ENCODE measurements around the gene PDIA2.

PDIA2 gene

DNA sequence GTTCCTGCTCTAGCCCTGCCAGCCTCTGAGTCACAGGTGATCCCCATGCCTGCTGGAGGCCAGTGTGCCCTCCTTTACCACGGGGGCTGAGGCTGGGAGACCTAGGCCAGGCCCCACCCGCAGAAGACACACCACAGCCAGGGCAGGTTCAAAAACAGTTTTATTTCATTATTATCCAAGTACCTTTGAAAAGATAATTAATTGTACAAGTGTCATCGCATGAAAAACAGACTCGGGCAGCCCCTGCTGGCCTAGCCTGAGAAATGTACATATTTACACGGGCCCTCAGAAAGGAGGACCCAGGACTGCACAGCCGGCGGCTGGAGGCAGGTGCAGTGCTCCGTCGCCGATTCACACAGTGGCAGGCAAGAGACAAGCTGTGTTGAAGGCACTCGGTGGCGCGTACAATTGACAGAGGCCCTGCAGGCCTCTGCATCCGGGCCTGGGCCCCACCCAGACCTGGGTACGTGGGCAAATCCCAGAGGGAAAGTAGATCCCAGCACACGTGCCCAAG is 4.4 kb downstream of the PDIA2 start:
- H3K4me3 ChIP-seq (ENCODE audit: insufficient read depth, low read depth, low read length, poor library complexity, severe bottlenecking) = no peak overlapping the region
- no peaks in the 10 kb centered on the region for H3K4me1 ChIP-seq (ENCODE audit: control insufficient read depth, insufficient read depth, low read length, poor library complexity, severe bottlenecking)
- no peaks in the 10 kb centered on the region for H3K27me3 ChIP-seq (replicated peaks; ENCODE audit: control insufficient read depth, insufficient read depth, low read length, poor library complexity, severe bottlenecking)
- no peak overlapping the region for H3K27ac ChIP-seq (ENCODE audit: insufficient read depth, low read length, poor library complexity, severe bottlenecking)
- peaks cover 57% of the 10 kb centered on the region for H3K36me3 ChIP-seq (ENCODE audit: control insufficient read depth, insufficient read depth, low read length)
- no peaks in the 10 kb centered on the region for H3K9me3 ChIP-seq (ENCODE audit: control insufficient read depth, low read length)
- no peak for DNase-seq

DNA sequence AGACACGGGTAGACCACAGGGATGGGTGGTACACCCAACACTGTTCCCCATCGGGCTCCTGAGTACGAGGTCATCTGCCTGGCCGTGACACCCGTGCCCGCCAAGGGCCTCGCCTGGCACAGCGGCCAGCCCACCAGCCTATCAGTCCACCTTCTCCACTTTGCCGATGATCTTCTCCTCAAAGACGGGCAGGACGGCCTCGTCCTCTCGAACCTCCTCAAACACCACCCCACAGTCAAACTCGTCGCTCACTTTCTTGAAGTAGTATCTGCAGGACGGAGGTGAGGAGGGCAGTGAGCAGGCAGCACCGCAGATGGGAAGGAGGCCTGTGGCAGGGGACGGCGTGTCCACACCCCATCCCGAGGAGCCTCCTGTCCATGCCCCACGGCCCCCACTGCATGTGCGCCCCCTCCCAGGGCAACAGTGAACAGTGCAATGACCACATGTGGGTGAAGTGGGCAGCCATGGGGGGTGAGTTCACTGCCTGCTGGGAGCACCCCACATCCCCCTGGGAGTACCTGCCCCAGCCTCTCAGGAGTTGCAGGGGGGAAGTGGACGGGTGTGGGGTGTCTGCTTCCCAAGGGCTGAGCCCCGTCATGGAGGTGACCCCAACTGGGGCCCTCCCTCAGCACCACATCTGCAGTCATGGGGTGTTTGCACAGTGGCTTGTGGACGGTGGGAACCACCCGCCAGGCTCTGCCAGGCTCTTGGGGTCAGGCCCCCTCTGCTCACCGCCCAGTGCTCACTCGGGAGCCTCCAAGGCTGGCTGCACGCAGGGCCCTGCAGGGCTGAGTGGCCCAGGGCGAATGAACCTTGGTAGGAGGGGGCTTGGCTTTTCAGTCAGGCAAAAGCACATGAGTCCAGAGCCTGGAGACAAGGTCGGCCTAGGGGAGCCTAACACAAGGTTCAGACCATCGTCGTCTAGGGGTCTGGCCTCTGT is 5.3 kb downstream of the PDIA2 start:
- no peak overlapping the region for H3K27ac ChIP-seq (ENCODE audit: insufficient read depth, low read length, poor library complexity, severe bottlenecking)
- no peak for DNase-seq
- no peak overlapping the region for H3K4me3 ChIP-seq (ENCODE audit: insufficient read depth, low read depth, low read length, poor library complexity, severe bottlenecking)
- no peaks in the 10 kb centered on the region for H3K9me3 ChIP-seq (ENCODE audit: control insufficient read depth, low read length)
- H3K36me3 ChIP-seq (ENCODE audit: control insufficient read depth, insufficient read depth, low read length) = peaks cover 66% of the 10 kb centered on the region
- no peaks in the 10 kb centered on the region for H3K27me3 ChIP-seq (replicated peaks; ENCODE audit: control insufficient read depth, insufficient read depth, low read length, poor library complexity, severe bottlenecking)
- no peaks in the 10 kb centered on the region for H3K4me1 ChIP-seq (ENCODE audit: control insufficient read depth, insufficient read depth, low read length, poor library complexity, severe bottlenecking)

DNA sequence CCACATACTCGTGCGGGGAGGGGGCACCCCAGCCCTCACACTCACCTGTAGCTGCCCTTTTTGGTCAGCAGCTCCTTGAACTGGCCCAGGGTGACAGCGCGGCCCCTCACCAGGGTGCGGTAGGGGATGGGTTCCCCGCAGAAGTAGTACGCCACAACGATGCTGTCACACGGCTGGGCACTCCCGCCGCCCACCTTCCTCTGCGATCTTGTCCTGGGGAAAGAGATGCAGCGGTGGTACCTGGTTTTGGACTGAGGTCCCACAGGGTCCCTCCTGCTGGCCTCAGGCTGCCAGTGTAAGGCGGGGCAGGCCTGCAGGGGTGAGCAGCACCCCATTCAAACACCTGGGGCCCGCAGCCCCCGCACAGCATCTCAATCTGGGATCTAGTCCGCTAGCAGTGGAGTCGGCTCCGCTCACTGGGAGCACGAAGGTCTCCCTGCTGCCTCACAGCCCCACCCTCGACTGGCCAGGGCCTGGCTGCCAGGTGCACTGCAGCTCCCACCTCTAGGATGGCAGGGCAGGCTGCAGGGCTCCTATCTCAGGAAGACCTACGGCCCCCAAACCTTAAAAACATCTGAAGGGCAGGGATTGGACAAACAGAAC is 6.5 kb downstream of the PDIA2 start:
- no peak overlapping the region for H3K4me3 ChIP-seq (ENCODE audit: insufficient read depth, low read depth, low read length, poor library complexity, severe bottlenecking)
- DNase-seq = no peak

DNA sequence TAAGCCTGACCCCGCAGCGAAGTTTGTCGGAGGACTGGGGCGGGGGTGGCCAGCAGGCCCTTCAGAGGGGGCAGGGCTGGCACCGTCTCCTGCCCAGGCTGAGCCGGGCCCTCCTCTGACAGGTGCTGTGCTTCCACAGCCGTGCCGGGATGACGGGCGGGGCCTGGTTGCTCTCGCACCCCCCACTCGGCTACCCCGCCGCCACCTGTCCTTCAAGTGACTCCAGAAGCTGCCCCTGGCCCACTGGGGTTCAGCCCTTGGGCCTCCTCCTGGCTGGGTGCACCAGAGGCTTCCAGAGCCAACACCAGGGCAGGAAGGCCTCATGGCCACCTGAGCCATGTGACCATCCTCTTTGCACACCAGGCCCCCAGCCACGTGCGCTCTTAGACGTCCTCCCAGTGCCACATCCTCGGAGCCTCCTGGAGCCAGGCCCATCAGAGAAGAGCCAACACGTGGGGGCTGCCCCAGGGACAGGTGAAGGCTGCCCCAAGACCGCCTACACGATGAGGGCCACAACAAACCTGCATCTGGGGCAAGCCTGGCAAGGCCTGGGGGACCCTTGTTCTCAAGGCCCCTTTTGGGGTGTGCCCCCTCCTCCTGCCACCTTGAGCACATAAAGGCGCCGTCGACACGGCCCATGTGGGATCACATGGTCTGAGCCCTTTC is 7.2 kb downstream of the PDIA2 start:
- peaks cover 74% of the 10 kb centered on the region for H3K36me3 ChIP-seq (ENCODE audit: control insufficient read depth, insufficient read depth, low read length)
- H3K27ac ChIP-seq (ENCODE audit: insufficient read depth, low read length, poor library complexity, severe bottlenecking) = no peak overlapping the region
- no peaks in the 10 kb centered on the region for H3K9me3 ChIP-seq (ENCODE audit: control insufficient read depth, low read length)
- H3K4me3 ChIP-seq (ENCODE audit: insufficient read depth, low read depth, low read length, poor library complexity, severe bottlenecking) = no peak overlapping the region
- no peaks in the 10 kb centered on the region for H3K27me3 ChIP-seq (replicated peaks; ENCODE audit: control insufficient read depth, insufficient read depth, low read length, poor library complexity, severe bottlenecking)
- no peak for DNase-seq
- H3K4me1 ChIP-seq (ENCODE audit: control insufficient read depth, insufficient read depth, low read length, poor library complexity, severe bottlenecking) = no peaks in the 10 kb centered on the region

More for the DNA sequence above, 6.5 kb downstream of the PDIA2 start:
- Histone ChIP-seq H3K36me3 (ENCODE audit: control insufficient read depth, insufficient read depth, low read length) (peaks cover 74% of the 10 kb centered on the region), H3K27me3 (replicated peaks; ENCODE audit: control insufficient read depth, insufficient read depth, low read length, poor library complexity, severe bottlenecking) (no peaks in the 10 kb centered on the region), H3K27ac (ENCODE audit: insufficient read depth, low read length, poor library complexity, severe bottlenecking) (no peak overlapping the region), H3K9me3 (ENCODE audit: control insufficient read depth, low read length) (no peaks in the 10 kb centered on the region), H3K4me1 (ENCODE audit: control insufficient read depth, insufficient read depth, low read length, poor library complexity, severe bottlenecking) (no peaks in the 10 kb centered on the region)

DNA sequence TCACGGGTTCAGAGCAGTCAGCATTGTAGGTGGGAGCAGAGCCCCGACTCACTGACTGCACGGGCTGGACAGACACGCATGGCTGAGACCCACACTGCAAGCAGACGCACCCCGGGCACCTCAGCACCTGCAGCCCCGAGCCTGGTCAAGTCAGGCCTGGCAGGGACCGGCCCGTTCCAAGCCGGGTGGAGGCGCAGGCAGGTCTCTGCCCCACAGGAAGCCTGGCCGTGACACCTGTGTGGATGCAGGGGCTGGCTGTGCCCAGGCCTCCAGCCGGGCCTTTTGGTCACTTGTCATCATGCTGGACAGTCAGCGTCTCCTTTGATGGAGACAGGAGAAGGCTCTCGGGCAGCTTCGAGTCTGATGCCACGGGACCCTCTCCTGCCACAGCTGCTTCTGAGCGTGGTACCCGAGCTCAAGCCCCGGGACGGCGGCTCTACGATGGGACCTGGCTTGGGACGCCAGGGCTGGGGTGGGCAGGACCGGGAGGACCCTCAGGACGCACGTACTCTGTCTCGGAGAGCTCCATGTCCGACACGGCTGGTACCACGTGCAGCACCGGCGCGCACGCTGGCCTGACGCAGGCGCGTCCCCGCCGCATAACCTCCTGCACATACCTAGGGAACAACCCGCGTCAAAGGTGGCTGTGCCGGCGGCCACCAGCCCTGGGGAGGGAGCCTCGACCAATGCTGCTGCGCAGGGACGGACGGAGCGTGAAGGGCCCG is 7.9 kb downstream of the PDIA2 start:
- Histone ChIP-seq H3K27ac (ENCODE audit: insufficient read depth, low read length, poor library complexity, severe bottlenecking) (no peak overlapping the region), H3K36me3 (ENCODE audit: control insufficient read depth, insufficient read depth, low read length) (peaks cover 74% of the 10 kb centered on the region), H3K27me3 (replicated peaks; ENCODE audit: control insufficient read depth, insufficient read depth, low read length, poor library complexity, severe bottlenecking) (no peaks in the 10 kb centered on the region), H3K9me3 (ENCODE audit: control insufficient read depth, low read length) (no peaks in the 10 kb centered on the region), H3K4me3 (ENCODE audit: insufficient read depth, low read depth, low read length, poor library complexity, severe bottlenecking) (no peak overlapping the region), H3K4me1 (ENCODE audit: control insufficient read depth, insufficient read depth, low read length, poor library complexity, severe bottlenecking) (no peaks in the 10 kb centered on the region)
- no peak for DNase-seq

DNA sequence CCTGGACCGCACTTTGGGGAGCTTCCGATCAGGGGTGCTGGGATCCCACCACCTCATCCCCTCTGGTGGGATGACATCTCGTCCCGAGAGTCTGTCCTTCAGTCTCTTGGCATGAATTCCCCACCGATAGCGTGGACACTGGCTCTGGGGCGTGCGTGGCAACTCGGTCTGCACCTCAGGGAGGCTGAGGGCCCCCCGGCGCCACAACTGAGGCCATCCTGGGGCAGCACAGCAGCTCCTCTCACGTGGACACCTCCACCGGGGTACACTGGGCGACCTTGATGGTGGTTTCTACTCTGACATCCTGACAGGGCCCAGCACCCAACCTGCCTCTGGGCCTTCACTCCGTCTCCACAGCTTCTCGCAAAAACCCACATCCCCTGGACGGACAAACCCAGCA is 8.6 kb downstream of the PDIA2 start:
- Histone ChIP-seq H3K36me3 (ENCODE audit: control insufficient read depth, insufficient read depth, low read length) (peaks cover 77% of the 10 kb centered on the region), H3K9me3 (ENCODE audit: control insufficient read depth, low read length) (no peaks in the 10 kb centered on the region), H3K27me3 (replicated peaks; ENCODE audit: control insufficient read depth, insufficient read depth, low read length, poor library complexity, severe bottlenecking) (no peaks in the 10 kb centered on the region), H3K4me1 (ENCODE audit: control insufficient read depth, insufficient read depth, low read length, poor library complexity, severe bottlenecking) (no peaks in the 10 kb centered on the region), H3K27ac (ENCODE audit: insufficient read depth, low read length, poor library complexity, severe bottlenecking) (no peak overlapping the region), H3K4me3 (ENCODE audit: insufficient read depth, low read depth, low read length, poor library complexity, severe bottlenecking) (no peak overlapping the region)
- no peak for DNase-seq

DNA sequence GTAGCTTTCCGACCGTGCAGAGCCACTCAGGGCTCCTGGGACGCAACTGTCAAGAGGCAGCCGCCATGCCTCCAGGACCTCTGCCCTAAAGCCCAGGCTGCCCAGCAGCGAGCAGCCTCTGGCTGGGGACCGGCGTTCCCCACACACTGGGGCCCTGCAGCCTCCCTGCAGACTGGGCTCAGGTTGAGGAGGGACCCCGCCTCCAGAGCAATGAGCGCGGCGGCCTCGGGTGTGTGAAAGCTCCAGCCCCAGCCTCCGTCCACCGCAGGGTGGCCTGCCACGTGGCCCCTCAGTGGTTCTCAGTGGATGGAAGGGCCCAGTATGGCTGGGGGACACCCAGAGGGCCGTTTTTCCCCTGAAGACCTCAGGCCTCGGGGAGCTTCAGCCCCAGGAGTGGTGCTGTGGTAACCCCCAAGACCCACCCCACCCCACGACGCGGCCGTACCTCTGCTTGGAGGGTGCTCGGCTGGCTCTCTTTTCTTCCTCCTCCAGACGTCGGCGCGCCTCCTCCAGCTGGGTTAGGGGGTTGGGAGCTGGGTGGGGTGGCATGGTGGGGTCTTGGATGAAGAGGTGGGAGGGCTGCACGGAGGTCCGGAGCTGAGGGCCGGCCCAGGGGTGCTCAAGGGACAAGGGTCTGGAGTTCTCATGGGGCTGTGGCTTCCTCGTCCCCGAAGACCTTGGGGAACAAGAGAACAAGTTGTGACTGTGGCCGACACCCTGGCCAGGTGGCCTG is 10.2 kb downstream of the PDIA2 start:
- H3K27me3 ChIP-seq (replicated peaks; ENCODE audit: control insufficient read depth, insufficient read depth, low read length, poor library complexity, severe bottlenecking) = no peaks in the 10 kb centered on the region
- H3K36me3 ChIP-seq (ENCODE audit: control insufficient read depth, insufficient read depth, low read length) = peaks cover 78% of the 10 kb centered on the region
- DNase-seq = no peak
- no peak overlapping the region for H3K4me3 ChIP-seq (ENCODE audit: insufficient read depth, low read depth, low read length, poor library complexity, severe bottlenecking)
- no peaks in the 10 kb centered on the region for H3K9me3 ChIP-seq (ENCODE audit: control insufficient read depth, low read length)
- H3K4me1 ChIP-seq (ENCODE audit: control insufficient read depth, insufficient read depth, low read length, poor library complexity, severe bottlenecking) = no peaks in the 10 kb centered on the region
- H3K27ac ChIP-seq (ENCODE audit: insufficient read depth, low read length, poor library complexity, severe bottlenecking) = no peak overlapping the region

DNA sequence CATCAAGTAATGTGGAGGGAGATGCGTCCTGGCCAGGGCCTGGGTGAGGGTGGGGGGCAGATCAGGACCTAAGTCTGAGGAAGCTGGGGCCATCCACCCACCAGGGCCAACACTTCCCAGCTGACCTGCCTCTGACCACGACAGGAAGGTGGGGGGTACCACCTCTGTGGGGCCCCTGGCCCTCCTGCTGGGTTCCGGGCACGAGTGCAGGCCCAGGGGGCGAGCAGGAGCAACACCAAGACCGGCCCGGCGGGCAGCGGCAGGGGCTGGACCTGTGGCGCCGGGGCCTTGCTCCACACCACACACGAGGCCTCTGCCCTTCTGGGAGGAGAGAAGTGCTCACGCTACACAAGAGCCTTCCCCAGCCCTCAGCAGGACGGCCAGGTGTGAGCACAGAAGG is 13.3 kb downstream of the PDIA2 start:
- Histone ChIP-seq H3K36me3 (ENCODE audit: control insufficient read depth, insufficient read depth, low read length) (peaks cover 52% of the 10 kb centered on the region), H3K4me1 (ENCODE audit: control insufficient read depth, insufficient read depth, low read length, poor library complexity, severe bottlenecking) (no peaks in the 10 kb centered on the region), H3K27ac (ENCODE audit: insufficient read depth, low read length, poor library complexity, severe bottlenecking) (no peak overlapping the region), H3K4me3 (ENCODE audit: insufficient read depth, low read depth, low read length, poor library complexity, severe bottlenecking) (no peak overlapping the region), H3K27me3 (replicated peaks; ENCODE audit: control insufficient read depth, insufficient read depth, low read length, poor library complexity, severe bottlenecking) (no peaks in the 10 kb centered on the region), H3K9me3 (ENCODE audit: control insufficient read depth, low read length) (no peaks in the 10 kb centered on the region)
- DNase-seq = no peak

DNA sequence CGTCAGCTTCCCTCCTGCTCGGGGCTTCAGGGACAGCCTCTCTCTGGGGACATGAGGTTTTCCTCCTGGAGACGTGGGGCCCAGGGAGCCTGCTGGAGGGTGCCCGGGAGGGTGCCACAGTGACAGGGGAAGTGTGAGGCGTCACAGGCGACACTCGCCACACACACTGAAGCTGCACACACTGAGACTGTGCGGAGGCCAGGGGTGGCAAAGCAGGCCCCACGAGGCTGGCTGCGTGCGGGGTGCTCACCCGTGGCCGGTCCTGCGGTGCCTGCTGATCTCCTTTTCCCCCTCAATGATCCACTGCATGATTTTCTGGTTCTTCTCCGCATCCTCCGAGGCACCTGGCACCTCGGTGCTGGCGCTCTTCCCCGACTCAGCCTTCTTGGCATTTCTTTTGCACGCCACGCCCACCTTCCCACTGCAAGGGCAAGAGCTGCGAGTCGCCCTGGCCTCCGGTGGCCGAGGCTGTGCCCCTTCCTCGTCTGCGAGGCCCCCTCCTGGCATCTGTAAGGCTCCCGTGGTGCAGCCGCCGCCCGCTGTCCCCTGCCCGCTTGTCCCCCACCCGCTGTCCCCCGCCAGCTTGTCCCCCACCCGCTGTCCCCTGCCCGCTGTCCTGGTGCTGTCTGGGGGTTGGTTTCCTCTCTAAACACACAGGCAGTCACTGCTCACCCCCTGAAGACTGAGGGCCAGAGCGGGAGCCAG is 14.0 kb downstream of the PDIA2 start:
- H3K27me3 ChIP-seq (replicated peaks; ENCODE audit: control insufficient read depth, insufficient read depth, low read length, poor library complexity, severe bottlenecking) = no peaks in the 10 kb centered on the region
- no peaks in the 10 kb centered on the region for H3K4me1 ChIP-seq (ENCODE audit: control insufficient read depth, insufficient read depth, low read length, poor library complexity, severe bottlenecking)
- peaks cover 46% of the 10 kb centered on the region for H3K36me3 ChIP-seq (ENCODE audit: control insufficient read depth, insufficient read depth, low read length)
- H3K27ac ChIP-seq (ENCODE audit: insufficient read depth, low read length, poor library complexity, severe bottlenecking) = no peak overlapping the region
- no peaks in the 10 kb centered on the region for H3K9me3 ChIP-seq (ENCODE audit: control insufficient read depth, low read length)
- DNase-seq = no peak
- H3K4me3 ChIP-seq (ENCODE audit: insufficient read depth, low read depth, low read length, poor library complexity, severe bottlenecking) = no peak overlapping the region

Measured in effector memory CD4-positive, alpha-beta T cell (primary cell).